HG02943 (cell line): Measurements from ENCODE around the gene PEX5L.

Experiments
- ATAC-seq: cut with Tn5 transposase; IDR thresholded peaks from one replicate; pipeline ENCODE4 v1.9.1; 2021; ENCODE audit warnings: mild to moderate bottlenecking, low read depth, moderate library complexity; ENCODE audit not compliant: unreplicated experiment

The PEX5L gene

GRCh38 chr3:179958143-179958542 is 78.6 kb downstream of the PEX5L start:
- no peak for ATAC-seq

- ATAC-seq: no peak
Observed at GRCh38 chr3:179957264-179957845, 79.4 kb downstream of the PEX5L start.

- peak; percentile 82 for ATAC-seq
Observed at GRCh38 chr3:179956416-179956830, 80.3 kb downstream of the PEX5L start.

- no peak for ATAC-seq
Observed at GRCh38 chr3:179955809-179956208, 80.9 kb downstream of the PEX5L start.

GRCh38 chr3:179955286-179955685 is 81.5 kb downstream of the PEX5L start:
- no peak for ATAC-seq

DNA sequence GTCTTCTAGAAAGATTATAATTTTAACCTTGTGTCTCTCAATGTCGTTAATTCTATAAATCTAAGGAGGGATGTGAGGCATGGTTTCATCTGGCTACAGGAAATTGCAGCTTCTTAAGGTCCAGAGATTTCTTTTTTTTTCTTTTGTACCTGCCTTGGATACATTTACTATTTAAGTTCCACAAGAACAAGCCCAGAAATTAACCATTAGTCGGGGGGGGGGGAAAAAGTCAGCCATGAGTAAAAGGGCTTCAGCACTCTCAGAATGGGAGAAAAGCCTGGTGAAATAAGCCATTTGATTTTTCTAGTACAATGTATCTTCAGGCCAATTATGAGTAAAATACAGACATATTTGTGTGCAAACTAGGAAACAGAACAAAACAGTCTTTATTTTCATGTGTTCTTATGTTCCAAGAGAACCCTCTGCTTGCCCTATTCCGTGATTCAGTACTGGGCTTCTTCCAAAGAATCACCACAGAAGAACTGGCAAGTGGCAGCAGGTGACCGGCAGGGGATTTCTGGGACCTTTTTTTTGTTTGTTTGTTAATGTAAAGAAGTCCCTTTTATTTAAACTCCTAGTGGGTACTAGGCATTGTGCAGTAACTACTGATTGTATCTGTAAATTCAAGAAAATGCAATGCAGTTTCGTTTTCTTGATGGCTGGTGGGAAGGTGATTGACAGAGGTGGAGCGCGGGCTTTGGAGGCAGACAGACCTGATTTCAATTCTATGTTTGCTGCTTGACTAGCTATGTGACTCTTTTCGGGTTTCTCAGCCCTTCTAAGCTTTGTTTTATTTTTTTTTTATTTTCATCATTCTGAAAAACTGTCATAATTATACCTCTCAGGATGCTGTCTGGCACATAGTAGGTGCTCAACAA is 82.5 kb downstream of the PEX5L start:
- ATAC-seq: no peak

- no peak for ATAC-seq
Observed at GRCh38 chr3:179950840-179951239, 85.9 kb downstream of the PEX5L start.

GRCh38 chr3:179949869-179950268 is 86.9 kb downstream of the PEX5L start:
- peak; percentile 38 for ATAC-seq

DNA sequence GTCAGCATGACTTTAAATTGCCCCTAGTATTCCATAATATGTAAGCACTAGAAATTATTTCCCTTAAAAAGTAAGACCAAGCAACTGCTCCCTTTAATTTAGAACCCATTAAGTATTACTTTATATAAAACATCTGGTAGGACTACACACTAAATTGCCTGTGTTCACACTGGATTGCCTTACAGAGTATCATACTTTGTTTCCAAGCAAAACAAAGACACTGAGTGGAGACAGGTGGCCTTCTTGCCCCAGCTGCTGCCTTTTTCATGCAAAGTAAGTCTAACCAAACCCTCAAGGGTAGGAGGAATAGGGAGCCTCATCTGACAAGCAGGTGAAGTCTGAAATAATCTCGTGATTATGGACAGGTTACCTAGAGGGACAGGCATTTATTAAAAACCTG is 87.3 kb downstream of the PEX5L start:
- peak; percentile 89 for ATAC-seq

- no peak for ATAC-seq
Observed at GRCh38 chr3:179948740-179949139, 88.0 kb downstream of the PEX5L start.

GRCh38 chr3:179945569-179945968 is 91.2 kb downstream of the PEX5L start:
- ATAC-seq: no peak

DNA sequence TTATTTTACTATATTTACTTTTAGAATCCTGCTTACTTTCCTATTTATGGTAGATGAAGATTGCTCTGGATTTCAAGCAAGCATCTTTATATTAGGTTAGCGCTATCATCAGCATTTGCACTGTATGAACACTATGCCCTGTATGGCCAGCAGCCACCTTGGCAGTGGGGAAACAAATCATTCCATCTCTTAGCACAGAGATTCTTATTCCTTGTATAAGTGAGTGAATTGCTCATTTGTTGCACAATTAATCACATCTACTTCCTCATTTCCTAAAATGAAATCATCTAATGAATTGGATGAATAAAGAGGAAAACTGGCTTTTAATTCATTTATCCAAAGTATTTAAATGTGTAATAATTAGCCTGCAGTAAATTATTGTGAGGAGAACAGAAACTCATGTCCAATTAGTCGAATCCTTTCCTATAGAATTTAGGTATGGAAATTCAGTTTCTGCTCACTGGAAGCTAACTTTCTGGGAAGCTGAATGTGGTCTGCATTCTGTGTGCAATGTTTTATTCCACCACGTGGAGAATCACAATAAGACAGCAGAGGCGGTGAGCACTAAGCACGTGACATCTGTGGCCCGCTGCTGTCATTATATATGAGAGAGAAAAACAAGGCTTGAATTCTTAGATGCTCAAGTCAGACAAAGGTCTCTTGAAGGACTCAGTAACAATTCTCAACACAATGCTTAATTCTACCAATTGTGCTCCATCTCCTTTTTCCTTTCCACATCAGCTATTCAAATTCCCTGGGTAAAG is 93.4 kb downstream of the PEX5L start:
- ATAC-seq: no peak

DNA sequence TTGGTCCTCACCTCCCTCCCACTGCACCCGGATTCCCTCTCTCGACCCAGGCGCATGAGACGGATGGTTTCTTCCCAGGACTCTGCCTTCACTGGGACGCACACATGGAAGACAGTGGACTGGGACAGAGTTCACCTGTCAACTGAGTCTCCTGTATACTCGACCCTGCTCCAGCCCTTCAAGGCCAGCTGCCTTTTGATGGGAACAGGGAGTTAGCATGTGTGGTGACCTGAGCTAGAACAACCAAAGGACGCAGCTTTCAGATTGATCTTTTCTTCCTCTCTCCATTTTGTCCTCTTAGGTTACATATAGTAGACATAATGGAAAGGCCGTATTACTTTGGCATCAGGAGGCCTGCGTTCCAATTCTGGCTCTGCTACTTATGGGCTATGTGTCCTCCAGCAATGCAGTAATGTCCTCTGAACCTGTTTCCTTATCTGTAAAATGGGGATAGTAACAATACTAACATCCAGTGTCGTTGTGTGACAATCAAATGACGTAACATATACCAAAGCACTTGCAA is 94.1 kb downstream of the PEX5L start:
- no peak for ATAC-seq

DNA sequence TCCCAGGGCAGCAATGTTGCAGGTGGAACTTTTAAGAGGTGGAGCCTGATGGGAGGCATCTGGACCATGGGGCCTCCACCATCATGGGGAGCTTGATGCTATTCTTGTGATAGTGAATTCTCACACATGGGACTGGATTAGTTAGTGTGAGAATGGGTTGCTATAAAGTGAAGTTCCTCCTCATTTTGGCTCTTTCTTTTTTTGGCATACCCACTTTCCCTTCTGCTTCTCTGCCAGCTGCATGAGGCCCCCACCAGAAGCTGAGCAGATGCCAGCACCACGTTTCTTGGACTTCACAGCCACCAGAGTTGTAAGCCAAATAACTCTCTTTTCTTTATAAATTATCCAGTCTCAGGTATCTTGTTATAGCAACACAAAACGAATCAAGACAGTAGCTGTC is 101.0 kb downstream of the PEX5L start:
- no peak for ATAC-seq

- ATAC-seq: no peak
Observed at GRCh38 chr3:179933914-179934313, 102.8 kb downstream of the PEX5L start.

GRCh38 chr3:179933080-179933479 is 103.7 kb downstream of the PEX5L start:
- ATAC-seq: no peak

- no peak for ATAC-seq
Observed at GRCh38 chr3:179932674-179933073, 104.1 kb downstream of the PEX5L start.

DNA sequence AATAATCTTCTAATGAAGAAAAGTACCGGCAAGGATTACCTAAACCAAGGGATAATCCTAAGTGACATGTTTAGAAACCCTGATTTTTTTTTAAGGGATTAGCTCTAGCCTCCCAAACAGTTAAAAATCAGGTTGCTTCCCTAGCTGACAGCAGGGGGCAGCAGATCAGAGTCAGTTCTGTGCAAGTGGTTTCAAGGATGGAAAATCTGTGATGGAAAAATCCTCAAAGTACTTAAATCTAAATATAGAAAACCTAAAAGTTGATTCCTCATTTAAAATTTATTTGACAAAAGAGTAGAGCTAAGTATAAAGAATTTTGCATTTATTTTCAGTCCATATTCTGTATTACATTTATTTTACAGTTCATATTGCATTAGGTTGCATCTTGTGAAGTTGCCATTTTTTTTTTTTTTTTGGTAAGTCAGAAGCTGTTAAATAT is 107.6 kb downstream of the PEX5L start:
- no peak for ATAC-seq

- no peak for ATAC-seq
Observed at GRCh38 chr3:179927191-179927590, 109.5 kb downstream of the PEX5L start.

DNA sequence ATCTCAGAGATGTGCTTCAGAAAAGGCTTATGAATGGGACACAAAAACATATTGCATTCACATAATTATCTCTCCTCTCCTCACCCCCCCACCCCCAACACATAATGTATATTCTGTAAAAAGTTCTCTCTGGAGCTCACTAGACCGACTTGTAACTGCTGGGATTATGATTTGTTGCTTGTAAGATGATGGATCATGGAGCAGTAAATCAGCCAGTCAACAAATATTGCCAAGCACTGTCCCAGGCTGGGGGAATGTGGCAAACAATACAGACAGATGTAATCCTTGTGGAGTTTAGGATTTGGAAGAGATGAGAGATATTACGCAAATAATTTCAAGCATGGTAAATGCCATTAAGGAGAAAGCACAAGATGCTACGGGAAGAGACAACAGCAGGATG is 114.8 kb downstream of the PEX5L start:
- no peak for ATAC-seq

GRCh38 chr3:179921500-179921899 is 115.2 kb downstream of the PEX5L start:
- ATAC-seq: peak; percentile 87
